GM06990 (cell line): Measurements from ENCODE around the gene MED14.

Experiments
- DNase-seq: peaks from one replicate; pipeline ENCODE4 v3.0.0-alpha.2; 2011; ENCODE audit not compliant: insufficient read length; ENCODE audit errors: extremely low read depth
- H3K27me3 ChIP-seq: replicated peaks from 2 replicates; pipeline ENCODE4 v1.6.0; 2011; ENCODE audit warnings: low read length; ENCODE audit not compliant: control insufficient read depth, insufficient read depth
- H3K36me3 ChIP-seq: 2 replicates; pipeline ENCODE4 v1.5.1; 2011; ENCODE audit warnings: low read length; ENCODE audit not compliant: control insufficient read depth, insufficient read depth
- H3K4me3 ChIP-seq: replicated peaks from 2 replicates; pipeline ENCODE4 v1.5.1; 2011; ENCODE audit warnings: low read depth, mild to moderate bottlenecking, control low read depth, low read length
- CTCF ChIP-seq: IDR thresholded peaks from 2 replicates; pipeline ENCODE4 v1.5.1; 2011; ENCODE audit warnings: low read length, control low read depth, mild to moderate bottlenecking, inconsistent platforms; ENCODE audit not compliant: insufficient read depth, poor library complexity, severe bottlenecking

MED14 gene

DNA sequence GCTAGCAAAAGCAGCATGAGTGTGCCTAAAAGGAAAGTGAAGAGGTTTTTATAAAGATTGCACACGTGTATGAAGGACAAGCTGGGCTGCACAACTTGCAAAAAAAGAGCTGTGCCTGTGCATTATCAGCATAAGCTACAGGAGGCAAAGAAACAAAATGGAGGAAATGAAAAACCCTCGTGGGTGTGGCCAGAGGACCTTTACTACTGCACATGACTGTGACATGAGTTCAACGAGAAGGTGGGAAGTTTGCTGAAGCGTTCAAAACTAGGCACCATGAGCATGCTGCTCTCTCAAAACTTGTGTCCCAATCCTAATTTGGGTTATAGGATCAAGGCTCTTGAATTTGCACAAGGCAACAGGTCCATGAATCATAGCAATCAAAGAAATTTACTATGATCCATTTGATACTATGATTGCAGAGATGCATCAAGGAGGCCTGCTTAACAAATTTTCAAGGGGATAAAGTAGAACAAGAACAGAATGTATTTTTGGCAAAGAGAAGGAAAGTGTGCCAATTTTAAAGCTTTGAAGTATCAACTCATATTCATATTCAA lies 49.9 kb downstream of the MED14 start:
- TF ChIP-seq CTCF = no peak
- DNase-seq = no peak
- no peaks in the 10 kb centered on the region for H3K27me3 ChIP-seq
- peaks cover 7% of the 10 kb centered on the region for H3K36me3 ChIP-seq
- H3K4me3 ChIP-seq = no peak overlapping the region

- Histone ChIP-seq H3K27me3 (no peaks in the 10 kb centered on the region), H3K36me3 (peaks cover 7% of the 10 kb centered on the region), H3K4me3 (no peak overlapping the region)
- DNase-seq = no peak
- TF ChIP-seq CTCF = no peak
Observed at GRCh38 chrX:40684092-40684491, 51.2 kb downstream of the MED14 start.

DNA sequence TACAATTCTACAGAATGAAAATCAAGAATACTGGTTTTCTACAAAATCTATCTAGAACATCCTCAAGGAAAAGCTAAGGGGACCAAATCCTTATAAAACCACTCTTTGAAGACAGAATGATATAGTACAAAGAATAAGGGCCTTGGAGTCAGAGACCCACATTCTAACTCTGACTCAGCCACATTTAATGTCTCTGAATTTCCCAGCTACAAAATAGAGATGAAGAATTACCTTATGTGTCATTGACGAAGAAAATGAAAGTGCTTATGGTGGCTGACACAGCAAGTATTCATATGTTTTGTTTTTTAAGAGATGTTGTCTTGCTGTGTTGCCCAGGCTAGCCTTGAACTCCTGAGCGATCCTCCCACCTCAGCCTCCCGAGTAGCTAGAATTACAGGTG lies 52.1 kb downstream of the MED14 start:
- H3K36me3 ChIP-seq = peaks cover 5% of the 10 kb centered on the region
- no peak for DNase-seq
- no peak for TF ChIP-seq CTCF

GRCh38 chrX:40671126-40671525 lies 64.2 kb downstream of the MED14 start:
- DNase-seq = no peak
- Histone ChIP-seq H3K27me3 (no peaks in the 10 kb centered on the region), H3K36me3 (peaks cover 8% of the 10 kb centered on the region), H3K4me3 (no peak overlapping the region)
- TF ChIP-seq CTCF = no peak

More for the DNA sequence above, 52.1 kb downstream of the MED14 start:
- Histone ChIP-seq H3K27me3 (no peaks in the 10 kb centered on the region), H3K4me3 (no peak overlapping the region)

DNA sequence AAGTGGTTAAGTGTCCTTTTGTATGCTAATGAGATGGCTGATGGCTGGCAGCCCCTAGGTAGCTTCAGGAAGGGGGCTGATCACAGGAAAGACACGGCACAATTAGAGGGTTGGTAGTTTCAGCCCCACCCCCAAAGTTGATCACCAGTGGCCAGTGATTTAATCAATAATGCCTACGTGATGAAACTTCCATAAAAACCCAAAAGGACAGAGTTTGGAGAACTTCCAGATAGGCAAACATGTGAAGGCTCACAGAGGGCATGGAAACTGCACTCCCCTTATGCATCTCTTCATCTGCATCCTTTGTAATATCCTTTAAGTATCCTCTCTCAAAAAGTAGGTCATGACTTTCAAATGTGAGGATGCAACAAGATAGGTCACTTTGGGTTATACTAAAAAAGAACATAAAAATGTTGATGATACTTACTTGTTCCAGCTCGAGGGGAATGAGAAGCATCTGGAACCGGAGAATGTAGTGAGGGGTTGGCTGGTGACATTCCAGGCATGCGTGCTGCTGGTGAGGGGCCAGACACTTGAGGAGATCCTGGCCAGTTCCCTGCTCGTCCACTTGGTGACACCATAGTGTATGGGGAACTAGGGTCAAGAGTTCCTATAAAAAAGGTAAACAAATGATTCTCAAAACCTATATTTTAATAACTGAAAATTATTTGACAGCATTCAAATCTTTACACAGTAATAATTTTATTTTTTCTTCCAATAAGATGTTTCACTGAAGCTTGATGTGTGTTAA lies 71.3 kb downstream of the MED14 start:
- Histone ChIP-seq H3K4me3 (no peak overlapping the region), H3K27me3 (no peaks in the 10 kb centered on the region), H3K36me3 (peaks cover 6% of the 10 kb centered on the region)
- TF ChIP-seq CTCF = peak; percentile 19
- DNase-seq = no peak
